ENCODE data around the gene NPDC1. TPM values are rescaled to one million over a fixed set of nuclear protein-coding genes. Genes with fewer than 3 reads are reported as not detected.

Gene NPDC1
- total and polyA plus RNA-seq, 4 experiments from 2014 or later, result 20.7 to 32.2 (median 22.1) TPM

DNA sequence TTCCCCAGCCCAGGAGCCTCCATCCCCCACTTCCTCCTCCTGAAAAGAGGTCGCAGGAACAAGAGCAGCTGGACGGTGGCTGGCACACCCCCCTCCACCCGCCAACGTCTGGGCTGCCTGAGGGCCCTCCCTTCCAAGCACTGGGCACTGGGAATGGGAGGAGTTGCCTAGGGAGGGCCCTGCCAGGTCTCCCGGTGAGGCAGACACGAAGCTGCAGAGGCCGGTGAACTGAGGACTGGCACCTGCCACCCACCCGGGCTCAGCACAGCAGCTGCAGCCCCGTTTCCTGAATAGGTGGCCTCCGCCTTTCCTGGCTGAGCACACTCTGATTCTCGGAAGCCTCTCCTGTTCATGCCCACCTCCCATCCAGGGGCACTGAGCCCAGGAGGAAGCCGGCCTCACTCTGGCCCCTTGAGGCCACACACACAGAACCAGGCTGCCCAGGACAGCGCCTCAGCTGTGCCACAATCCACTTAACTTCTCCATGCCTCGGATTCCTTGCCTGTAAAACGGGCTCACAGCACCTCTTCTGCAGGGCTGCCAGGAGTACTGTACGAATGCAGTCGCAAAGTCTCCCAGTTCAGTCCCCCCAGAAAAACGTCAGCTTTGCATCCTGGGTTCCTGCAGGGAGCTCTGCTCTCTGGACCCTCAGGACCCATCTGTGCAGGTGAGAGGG, 1.3 kb downstream of the NPDC1 start:
- ChIA-PET CTCF (ENCODE audit: partially characterized antibody) (interaction anchor here (0.9 to 2.5 kb wide), 7 partner anchors 10 to 258 kb away, joined by 3 to 17 read pairs (median 5); partner anchors contain the start of gene MAN1B1), POLR2A (ENCODE audit: partially characterized antibody) (interaction anchor here (0.9 to 2.1 kb wide), 4 partner anchors 9 to 52 kb away, joined by 3 to 9 read pairs (median 4); partner anchors contain the start of genes ABCA2 and MAN1B1)
- Mint-ChIP-seq H3K9me3 (no peaks in the 10 kb centered on the region), H3K4me3 (peak overlapping the region; percentile 63 to 88 (median 82)), H3K27me3 (peaks cover 10 to 14% of the 10 kb centered on the region in 2 donors), H3K4me1 (peaks cover 3 to 18% (median 8%) of the 10 kb centered on the region in 4 donors), H3K27ac (peak overlapping the region in 3 of 7 donors; percentile 44 to 84 (median 53)), H3K36me3 (no peaks in the 10 kb centered on the region)
- Histone ChIP-seq H3K9me3 (ENCODE audit: control insufficient read depth in 1 of 2, low read length in 2 of 2) (no peaks in the 10 kb centered on the region), H3K27me3 (ENCODE audit: insufficient read depth, low read length) (peaks cover 23% of the 10 kb centered on the region), H3K36me3 (ENCODE audit: insufficient read depth, low read length) (no peaks in the 10 kb centered on the region), H3K4me1 (ENCODE audit: insufficient read depth, low read length) (peaks cover 36% of the 10 kb centered on the region), H3K27ac (ENCODE audit: low read depth, low read length) (no peak overlapping the region), H3K4me3 (ENCODE audit: low read length in 2 of 2) (peak overlapping the region in 1 of 2 donors; percentile 51)
- intact Hi-C loops (cut with micrococcal nuclease), result no loop called here
- DNase-seq, result no peak

DNA sequence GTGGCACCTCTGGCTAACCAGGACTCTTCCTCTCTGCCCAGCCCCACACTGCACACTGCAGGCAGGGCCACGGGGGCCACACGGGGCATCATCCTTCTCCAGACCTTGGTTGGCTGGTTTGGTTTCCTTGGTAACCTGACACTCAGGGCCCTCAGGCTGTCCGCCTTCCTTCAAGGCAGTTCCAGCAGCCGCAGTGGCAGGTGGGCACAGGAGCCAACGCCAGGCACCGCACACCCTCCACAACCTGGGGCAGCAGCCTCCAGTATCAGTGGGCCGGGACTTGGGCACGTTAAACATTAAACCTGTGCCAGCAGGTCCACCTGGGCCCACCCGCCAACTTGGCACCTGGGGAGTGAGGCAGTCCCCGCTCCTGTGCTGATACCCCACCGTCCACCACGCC, 1.9 kb downstream of the NPDC1 start:
- POLR2A ChIA-PET (ENCODE audit: partially characterized antibody), result interaction anchor here (0.9 to 2.1 kb wide), 3 partner anchors 9 to 51 kb away, joined by 3 to 9 read pairs (median 5); partner anchors contain the start of gene MAN1B1
- peak overlapping the region in 6 of 8 donors; percentile 33 to 86 (median 74) for H3K4me3 Mint-ChIP-seq

DNA sequence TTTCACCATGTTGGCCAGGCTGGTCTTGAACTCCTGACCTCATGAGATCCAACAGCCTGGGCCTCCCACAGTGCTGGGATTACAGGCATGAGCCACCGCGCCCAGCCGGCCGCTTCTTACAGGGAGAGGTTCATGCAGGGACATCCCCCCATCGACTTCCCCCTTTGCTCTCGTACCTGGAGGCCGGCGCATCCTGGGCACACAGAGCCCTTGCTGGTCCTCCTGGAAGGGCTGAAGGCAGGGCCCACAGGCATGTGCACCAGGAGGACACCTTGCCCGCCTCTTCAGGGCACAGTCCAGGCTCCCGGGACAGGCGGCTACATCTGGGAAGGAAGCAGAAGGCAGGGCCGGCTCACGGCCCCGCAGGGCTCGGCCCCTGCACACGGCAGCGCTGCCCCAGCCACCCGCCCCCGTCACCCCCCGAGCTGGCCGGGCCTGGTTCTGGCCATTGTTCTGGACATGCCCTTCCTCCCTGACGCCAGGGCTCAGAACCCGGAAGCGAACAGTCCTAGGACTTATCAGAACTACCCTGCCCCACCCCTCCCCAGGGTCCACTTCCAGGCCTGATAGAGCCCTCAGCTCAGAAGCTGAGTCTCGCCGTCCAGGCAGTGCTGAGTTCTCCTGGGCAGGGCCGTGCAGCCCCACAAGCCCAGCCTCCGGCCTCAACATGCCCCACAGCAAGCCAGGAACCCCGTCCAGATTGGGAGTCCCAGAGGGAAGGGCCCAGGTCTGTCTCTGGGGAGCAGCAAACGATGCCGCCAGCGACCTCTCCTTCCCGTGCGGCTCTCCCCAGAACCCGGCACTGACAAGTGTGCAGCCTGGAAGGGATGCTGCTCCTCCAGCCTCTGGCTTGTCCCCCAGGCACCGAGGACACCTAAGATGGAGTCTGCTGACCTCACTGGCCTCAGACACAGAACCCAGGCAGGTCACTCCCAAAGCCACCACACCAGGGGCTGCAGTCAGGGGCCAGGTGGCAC, 2.9 kb downstream of the NPDC1 start:
- peaks cover 33% of the 10 kb centered on the region for H3K4me1 ChIP-seq (ENCODE audit: insufficient read depth, low read length)
- Mint-ChIP-seq H3K4me1 (peaks cover 3 to 16% (median 7%) of the 10 kb centered on the region in 4 donors), H3K36me3 (no peaks in the 10 kb centered on the region), H3K27ac (no peak overlapping the region), H3K27me3 (peaks cover 6 to 11% of the 10 kb centered on the region in 2 donors), H3K4me3 (no peak overlapping the region), H3K9me3 (no peaks in the 10 kb centered on the region)
- peaks cover 15% of the 10 kb centered on the region for H3K27me3 ChIP-seq (ENCODE audit: insufficient read depth, low read length)
- H3K27ac ChIP-seq (ENCODE audit: low read depth, low read length), result no peak overlapping the region
- ChIA-PET CTCF (ENCODE audit: partially characterized antibody) (interaction anchor here (1.3 to 2.5 kb wide), 3 partner anchors 8 to 17 kb away, joined by 5 to 17 read pairs (median 6); no protein-coding TSS in a partner anchor), POLR2A (ENCODE audit: partially characterized antibody) (interaction anchor here (2.1 kb wide), 1 partner anchor 8 kb away, joined by 9 read pairs; no protein-coding TSS in a partner anchor)
- intact Hi-C loops (cut with micrococcal nuclease), result no loop called here
- H3K9me3 ChIP-seq (ENCODE audit: control insufficient read depth in 1 of 2, low read length in 2 of 2), result no peaks in the 10 kb centered on the region
- H3K36me3 ChIP-seq (ENCODE audit: insufficient read depth, low read length), result no peaks in the 10 kb centered on the region
- DNase-seq, result no peak
- no peak overlapping the region for H3K4me3 ChIP-seq (ENCODE audit: low read length in 2 of 2)

More for the DNA sequence above, 1.9 kb downstream of the NPDC1 start:
- Histone ChIP-seq H3K4me3 (ENCODE audit: low read length in 2 of 2) (peak overlapping the region in 1 of 2 donors; percentile 32), H3K4me1 (ENCODE audit: insufficient read depth, low read length) (peaks cover 33% of the 10 kb centered on the region), H3K9me3 (ENCODE audit: control insufficient read depth in 1 of 2, low read length in 2 of 2) (no peaks in the 10 kb centered on the region), H3K27ac (ENCODE audit: low read depth, low read length) (no peak overlapping the region), H3K27me3 (ENCODE audit: insufficient read depth, low read length) (peaks cover 16% of the 10 kb centered on the region), H3K36me3 (ENCODE audit: insufficient read depth, low read length) (no peaks in the 10 kb centered on the region)
- CTCF ChIA-PET (ENCODE audit: partially characterized antibody), result interaction anchor here (0.9 to 2.5 kb wide), 7 partner anchors 9 to 257 kb away, joined by 3 to 17 read pairs (median 5); partner anchors contain the start of gene MAN1B1
- no peaks in the 10 kb centered on the region for H3K9me3 Mint-ChIP-seq
- intact Hi-C loops (cut with micrococcal nuclease), result no loop called here
- peaks cover 3 to 16% (median 7%) of the 10 kb centered on the region in 4 donors for H3K4me1 Mint-ChIP-seq
- H3K27me3 Mint-ChIP-seq, result peaks cover 7 to 12% of the 10 kb centered on the region in 2 donors
- H3K36me3 Mint-ChIP-seq, result no peaks in the 10 kb centered on the region
- no peak for DNase-seq
- no peak overlapping the region for H3K27ac Mint-ChIP-seq

DNA sequence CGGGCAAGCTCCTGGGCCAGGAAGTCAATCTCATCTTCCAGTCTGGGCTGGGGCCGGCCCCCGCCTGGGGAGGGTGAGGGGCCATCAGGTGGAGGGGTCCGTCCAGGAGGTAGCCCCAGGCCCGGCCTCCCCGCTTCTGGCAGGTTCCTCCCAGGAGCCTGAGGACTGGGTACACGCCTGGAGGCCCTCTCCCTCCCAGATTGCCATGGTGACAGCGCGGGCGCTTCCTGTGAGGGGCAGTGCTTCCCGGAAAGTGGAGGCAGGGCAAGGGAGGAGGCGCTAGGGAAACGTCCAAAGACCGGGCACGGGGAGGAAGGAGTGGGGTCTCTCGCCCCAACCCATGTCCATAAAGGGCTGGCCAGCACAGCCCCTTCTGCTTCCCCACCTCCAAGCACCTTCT, 4.9 kb downstream of the NPDC1 start:
- H3K4me1 Mint-ChIP-seq, result peaks cover 3 to 9% (median 7%) of the 10 kb centered on the region in 4 donors
- CTCF ChIA-PET (ENCODE audit: partially characterized antibody), result no interaction called here
- peaks cover 2 to 3% of the 10 kb centered on the region in 2 donors for H3K27me3 Mint-ChIP-seq
- H3K27ac Mint-ChIP-seq, result no peak overlapping the region
- Histone ChIP-seq H3K36me3 (ENCODE audit: insufficient read depth, low read length) (no peaks in the 10 kb centered on the region), H3K9me3 (ENCODE audit: control insufficient read depth in 1 of 2, low read length in 2 of 2) (no peaks in the 10 kb centered on the region), H3K27ac (ENCODE audit: low read depth, low read length) (no peak overlapping the region), H3K4me3 (ENCODE audit: low read length in 2 of 2) (no peak overlapping the region), H3K27me3 (ENCODE audit: insufficient read depth, low read length) (no peaks in the 10 kb centered on the region), H3K4me1 (ENCODE audit: insufficient read depth, low read length) (peaks cover 25% of the 10 kb centered on the region)
- no peak for DNase-seq
- intact Hi-C loops (cut with micrococcal nuclease), result no loop called here
- H3K9me3 Mint-ChIP-seq, result no peaks in the 10 kb centered on the region
- H3K4me3 Mint-ChIP-seq, result no peak overlapping the region
- POLR2A ChIA-PET (ENCODE audit: partially characterized antibody), result no interaction called here
- no peaks in the 10 kb centered on the region for H3K36me3 Mint-ChIP-seq

DNA sequence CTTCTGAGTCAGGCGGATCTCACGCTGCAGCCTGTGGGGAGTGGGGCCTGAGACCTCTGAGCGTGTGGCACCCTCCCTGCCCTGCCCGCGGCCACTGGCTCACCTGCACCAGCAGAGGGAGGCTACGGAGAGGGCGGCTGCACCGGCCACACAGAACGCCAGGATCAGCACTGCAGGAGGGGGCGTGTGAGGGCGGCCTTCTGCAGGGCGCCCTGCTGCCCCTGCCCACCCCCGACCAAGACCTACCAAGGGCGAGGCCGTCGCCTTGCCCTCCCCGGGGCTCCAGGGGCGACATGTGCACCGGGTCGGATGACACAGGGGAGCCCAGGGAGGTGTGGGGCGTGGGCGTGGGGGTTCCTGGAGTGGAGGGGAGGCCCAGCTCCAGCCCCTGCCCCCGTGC, 5.4 kb downstream of the NPDC1 start:
- H3K4me1 ChIP-seq (ENCODE audit: insufficient read depth, low read length), result peaks cover 23% of the 10 kb centered on the region
- no peaks in the 10 kb centered on the region for H3K9me3 Mint-ChIP-seq
- H3K4me3 Mint-ChIP-seq, result no peak overlapping the region
- intact Hi-C loops (cut with micrococcal nuclease), result no loop called here
- no peaks in the 10 kb centered on the region for H3K9me3 ChIP-seq (ENCODE audit: control insufficient read depth in 1 of 2, low read length in 2 of 2)
- H3K36me3 Mint-ChIP-seq, result no peaks in the 10 kb centered on the region
- POLR2A ChIA-PET (ENCODE audit: partially characterized antibody), result no interaction called here
- no peak overlapping the region for H3K27ac Mint-ChIP-seq
- no peak for DNase-seq
- CTCF ChIA-PET (ENCODE audit: partially characterized antibody), result interaction anchor here (1.1 kb wide), 1 partner anchor 11 kb away, joined by 5 read pairs; no protein-coding TSS in a partner anchor
- no peaks in the 10 kb centered on the region for H3K27me3 ChIP-seq (ENCODE audit: insufficient read depth, low read length)
- H3K4me1 Mint-ChIP-seq, result peaks cover 3 to 9% (median 7%) of the 10 kb centered on the region in 4 donors
- no peaks in the 10 kb centered on the region for H3K36me3 ChIP-seq (ENCODE audit: insufficient read depth, low read length)
- H3K27me3 Mint-ChIP-seq, result peaks cover 2 to 3% of the 10 kb centered on the region in 2 donors
- no peak overlapping the region for H3K4me3 ChIP-seq (ENCODE audit: low read length in 2 of 2)
- H3K27ac ChIP-seq (ENCODE audit: low read depth, low read length), result no peak overlapping the region

DNA sequence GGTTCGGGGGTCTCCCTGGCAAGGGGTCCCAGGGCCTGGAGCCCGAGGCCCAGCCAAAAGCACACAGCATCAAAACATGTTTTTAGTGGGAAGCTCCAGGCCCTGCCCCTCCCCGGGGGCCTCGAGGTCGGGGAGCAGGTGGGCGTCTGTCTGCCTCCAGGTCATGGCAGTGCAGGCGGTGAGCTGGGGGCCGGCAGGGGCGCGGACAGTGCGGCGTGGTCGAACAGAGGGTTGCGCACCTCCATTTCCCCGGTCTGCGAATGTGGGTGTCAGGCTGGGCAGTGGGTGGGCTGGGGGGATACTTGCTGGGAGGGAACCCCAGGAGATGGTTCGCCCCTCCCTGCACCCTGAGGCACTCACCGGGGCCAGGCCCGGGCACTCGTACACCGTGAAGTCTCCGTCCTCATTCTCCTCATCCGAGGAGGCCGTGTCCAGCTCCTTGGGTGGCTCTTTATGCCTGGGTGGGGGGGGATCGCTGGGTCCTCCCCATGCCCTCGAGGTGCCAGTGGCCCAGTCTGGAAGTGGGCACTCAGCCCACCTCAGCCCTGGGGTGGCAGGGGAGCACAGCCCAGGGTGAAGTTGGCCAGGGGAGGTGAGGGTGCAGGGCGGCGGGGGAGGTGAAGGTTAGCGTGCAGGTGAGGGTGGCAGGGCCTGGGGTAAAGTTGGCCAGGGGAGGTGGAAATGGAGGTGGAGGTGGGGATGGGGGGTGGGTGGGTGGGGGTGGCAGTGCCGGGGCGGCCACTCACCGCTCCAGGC, 6.2 kb downstream of the NPDC1 start:
- Histone ChIP-seq H3K27ac (ENCODE audit: low read depth, low read length) (no peak overlapping the region), H3K4me3 (ENCODE audit: low read length in 2 of 2) (no peak overlapping the region), H3K36me3 (ENCODE audit: insufficient read depth, low read length) (no peaks in the 10 kb centered on the region), H3K9me3 (ENCODE audit: control insufficient read depth in 1 of 2, low read length in 2 of 2) (no peaks in the 10 kb centered on the region), H3K4me1 (ENCODE audit: insufficient read depth, low read length) (peaks cover 24% of the 10 kb centered on the region), H3K27me3 (ENCODE audit: insufficient read depth, low read length) (no peaks in the 10 kb centered on the region)
- Mint-ChIP-seq H3K4me1 (peaks cover 5 to 11% (median 8%) of the 10 kb centered on the region in 4 donors), H3K27ac (no peak overlapping the region), H3K9me3 (no peaks in the 10 kb centered on the region), H3K27me3 (peaks cover under 1 to 1% of the 10 kb centered on the region in 2 donors), H3K36me3 (no peaks in the 10 kb centered on the region), H3K4me3 (no peak overlapping the region)
- intact Hi-C loops (cut with micrococcal nuclease), result no loop called here
- POLR2A ChIA-PET (ENCODE audit: partially characterized antibody), result no interaction called here
- no peak for DNase-seq
- CTCF ChIA-PET (ENCODE audit: partially characterized antibody), result interaction anchor here (1.1 kb wide), 1 partner anchor 10 kb away, joined by 5 read pairs; no protein-coding TSS in a partner anchor
